Breast epithelium (tissue), 4 donors: ENCODE data around the gene WDSUB1. TPM values are rescaled to one million over a fixed set of nuclear protein-coding genes. Genes with fewer than 3 reads are reported as not detected.

ENCODE experiments used
- DNase-seq, 2 donors: peaks; one replicate each; pipeline ENCODE4 v3.0.0-alpha.2; 2019; ENCODE audit warnings: low spot score in 2 of 2
- H3K27ac ChIP-seq, 2 donors: fragments of 200-600 bp; sonication (generic) in 1 of 2; one replicate each; pipeline ENCODE4 v1.5.1; 2016 to 2019; ENCODE audit warnings: mild to moderate bottlenecking in 1 of 2
- H3K27me3 ChIP-seq, 2 donors: fragments of 200-600 bp; sonication (generic) in 1 of 2; one replicate each; pipeline versions ENCODE4 v1.5.1 to v1.6.0; 2017 to 2019; ENCODE audit warnings: control low read depth in 1 of 2, mild to moderate bottlenecking in 1 of 2
- H3K36me3 ChIP-seq: fragments of 200-600 bp; one replicate; pipeline ENCODE4 v1.5.1; 2019
- H3K4me1 ChIP-seq, 2 donors: fragments of 200-600 bp; sonication (generic); one replicate each; pipeline ENCODE4 v1.5.1; 2016 to 2019; ENCODE audit warnings: control low read depth in 1 of 2
- H3K4me3 ChIP-seq, 3 donors: fragments of 200-600 bp; sonication (generic); 1 replicate in 2 of 3; 2 replicates in 1 of 3; pipeline ENCODE4 v1.5.1; 2016 to 2019; ENCODE audit warnings: mild to moderate bottlenecking in 3 of 3, moderate library complexity in 2 of 3
- H3K9me3 ChIP-seq, 2 donors: fragments of 200-600 bp; sonication (generic) in 1 of 2; one replicate each; pipeline ENCODE4 v1.5.1; 2016 to 2019; ENCODE audit warnings: control low read depth in 1 of 2
- POLR2A ChIP-seq: fragments of 450-650 bp; IDR thresholded peaks from one replicate; pipeline ENCODE4 v1.6.1; 2016; ENCODE audit warnings: antibody characterized with exemption, mild to moderate bottlenecking, moderate library complexity
- POLR2AphosphoS5 ChIP-seq, 3 donors: sonication (generic); formaldehyde crosslinking; IDR thresholded peaks; one replicate each; pipeline ENCODE4 v1.6.1; 2017; ENCODE audit warnings: antibody characterized with exemption in 3 of 3
- intact Hi-C: fragments of 100-400 bp; cut with DNase I; formaldehyde crosslinking; loops from one replicate; pipeline ENCODE4 v1.15.1; 2023; ENCODE audit warnings: low total_unique reads
- total RNA-seq, 3 donors: library from RNA; depleted of rRNA; stranded (reverse); fragments of >200 nt; gene quantifications; one replicate each; pipeline ENCODE4 v1.1.0, GENCODE V29; 2016
- TF ChIP-seq, protein P1 (sequence below), 3 donors: fragments of 450-650 bp; IDR thresholded peaks; one replicate each; pipeline ENCODE4 v1.5.1; 2016 to 2017; ENCODE audit warnings: antibody characterized with exemption in 3 of 3, mild to moderate bottlenecking in 3 of 3, moderate library complexity in 3 of 3

WDSUB1 gene
- total RNA-seq, 3 donors from 2014 or later, result 8.2 to 14.3 (median 8.8) TPM

DNA sequence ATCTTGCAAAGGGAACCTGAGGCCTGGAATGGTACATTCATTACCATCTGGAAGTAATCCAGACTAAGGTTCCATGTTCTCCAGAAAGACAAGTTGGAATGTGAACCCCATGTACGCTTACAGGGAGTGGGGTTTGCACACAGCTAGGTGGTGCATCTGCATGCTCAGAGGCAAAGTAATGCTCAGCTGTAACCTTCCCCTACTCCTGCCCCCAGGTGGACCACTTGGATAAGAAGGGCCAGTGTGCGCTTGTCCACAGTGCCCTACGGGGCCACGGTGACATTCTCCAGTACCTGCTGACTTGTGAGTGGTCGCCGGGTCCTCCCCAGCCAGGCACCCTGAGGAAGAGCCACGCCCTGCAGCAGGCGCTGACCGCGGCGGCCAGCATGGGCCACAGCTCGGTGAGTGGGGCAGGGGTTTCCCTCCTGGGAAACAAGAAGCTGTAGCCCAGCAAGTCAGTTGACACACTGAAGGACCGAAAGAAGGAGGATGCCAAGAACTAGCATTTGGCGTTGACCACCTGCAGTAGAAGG is 90.0 kb downstream of the WDSUB1 start:
- intact Hi-C loops, result no loop called here
- H3K4me1 ChIP-seq, result no peaks in the 10 kb centered on the region
- H3K27me3 ChIP-seq, result no peaks in the 10 kb centered on the region
- no peak for DNase-seq
- H3K9me3 ChIP-seq, result no peaks in the 10 kb centered on the region
- H3K4me3 ChIP-seq, result no peak overlapping the region
- peaks cover 9% of the 10 kb centered on the region for H3K36me3 ChIP-seq
- no peak overlapping the region for H3K27ac ChIP-seq
- TF ChIP-seq POLR2AphosphoS5 (IDR thresholded peaks at IDR 0.05), result no peak
- TF ChIP-seq POLR2A, result no peak
- TF ChIP-seq, protein P1, sequence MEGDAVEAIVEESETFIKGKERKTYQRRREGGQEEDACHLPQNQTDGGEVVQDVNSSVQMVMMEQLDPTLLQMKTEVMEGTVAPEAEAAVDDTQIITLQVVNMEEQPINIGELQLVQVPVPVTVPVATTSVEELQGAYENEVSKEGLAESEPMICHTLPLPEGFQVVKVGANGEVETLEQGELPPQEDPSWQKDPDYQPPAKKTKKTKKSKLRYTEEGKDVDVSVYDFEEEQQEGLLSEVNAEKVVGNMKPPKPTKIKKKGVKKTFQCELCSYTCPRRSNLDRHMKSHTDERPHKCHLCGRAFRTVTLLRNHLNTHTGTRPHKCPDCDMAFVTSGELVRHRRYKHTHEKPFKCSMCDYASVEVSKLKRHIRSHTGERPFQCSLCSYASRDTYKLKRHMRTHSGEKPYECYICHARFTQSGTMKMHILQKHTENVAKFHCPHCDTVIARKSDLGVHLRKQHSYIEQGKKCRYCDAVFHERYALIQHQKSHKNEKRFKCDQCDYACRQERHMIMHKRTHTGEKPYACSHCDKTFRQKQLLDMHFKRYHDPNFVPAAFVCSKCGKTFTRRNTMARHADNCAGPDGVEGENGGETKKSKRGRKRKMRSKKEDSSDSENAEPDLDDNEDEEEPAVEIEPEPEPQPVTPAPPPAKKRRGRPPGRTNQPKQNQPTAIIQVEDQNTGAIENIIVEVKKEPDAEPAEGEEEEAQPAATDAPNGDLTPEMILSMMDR (IDR thresholded peaks at IDR 0.05), result no peak

DNA sequence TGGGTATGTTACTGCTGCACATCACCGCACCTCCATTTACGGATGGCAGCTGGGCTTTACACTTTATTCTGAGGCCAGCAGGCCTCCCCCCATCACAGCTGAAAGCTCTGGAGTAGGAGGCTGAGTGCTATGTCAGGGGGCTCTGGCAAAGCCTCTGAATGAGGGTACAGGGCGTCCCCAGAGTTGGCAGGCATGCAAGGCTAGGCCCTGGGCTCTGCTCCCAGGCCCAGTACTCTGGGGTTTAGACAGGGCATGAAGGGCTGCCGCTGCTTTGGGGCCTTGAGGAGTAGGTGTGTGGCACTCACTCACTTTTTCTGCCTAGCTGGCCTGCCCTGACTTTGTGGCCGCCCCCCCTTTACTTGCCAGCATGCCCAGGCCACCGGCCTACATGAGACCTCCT is 90.8 kb downstream of the WDSUB1 start:
- no peaks in the 10 kb centered on the region for H3K27me3 ChIP-seq
- H3K27ac ChIP-seq, result no peak overlapping the region
- H3K4me3 ChIP-seq, result no peak overlapping the region
- H3K36me3 ChIP-seq, result peaks cover 9% of the 10 kb centered on the region
- DNase-seq, result no peak
- no peak for TF ChIP-seq POLR2AphosphoS5 (IDR thresholded peaks at IDR 0.05)
- no peak for TF ChIP-seq POLR2A
- TF ChIP-seq, protein P1 (IDR thresholded peaks at IDR 0.05), result no peak
- intact Hi-C loops, result no loop called here
- no peaks in the 10 kb centered on the region for H3K4me1 ChIP-seq
- no peaks in the 10 kb centered on the region for H3K9me3 ChIP-seq

DNA sequence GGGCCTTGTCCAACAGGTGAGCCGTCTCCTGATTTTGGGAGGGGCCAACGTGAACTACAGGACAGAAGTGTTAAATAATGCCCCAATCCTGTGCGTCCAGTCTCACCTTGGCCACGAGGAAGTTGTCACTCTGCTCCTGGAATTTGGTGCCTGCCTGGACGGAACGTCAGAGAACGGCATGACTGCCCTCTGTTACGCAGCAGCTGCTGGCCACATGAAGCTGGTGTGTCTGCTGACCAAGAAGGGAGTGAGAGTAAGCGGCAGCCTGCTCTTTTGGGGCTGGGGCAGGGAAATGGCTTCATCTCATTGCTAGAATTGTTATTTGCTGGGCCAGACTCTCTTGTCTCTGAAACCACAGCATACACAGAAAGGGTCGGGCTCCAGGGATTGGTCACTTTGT is 92.3 kb downstream of the WDSUB1 start:
- no peaks in the 10 kb centered on the region for H3K27me3 ChIP-seq
- H3K4me3 ChIP-seq, result no peak overlapping the region
- intact Hi-C loops, result no loop called here
- no peak overlapping the region for H3K27ac ChIP-seq
- H3K4me1 ChIP-seq, result no peaks in the 10 kb centered on the region
- peaks cover 9% of the 10 kb centered on the region for H3K36me3 ChIP-seq
- H3K9me3 ChIP-seq, result no peaks in the 10 kb centered on the region
- no peak for DNase-seq
- TF ChIP-seq POLR2A (no peak), POLR2AphosphoS5 (IDR thresholded peaks at IDR 0.05) (no peak)

DNA sequence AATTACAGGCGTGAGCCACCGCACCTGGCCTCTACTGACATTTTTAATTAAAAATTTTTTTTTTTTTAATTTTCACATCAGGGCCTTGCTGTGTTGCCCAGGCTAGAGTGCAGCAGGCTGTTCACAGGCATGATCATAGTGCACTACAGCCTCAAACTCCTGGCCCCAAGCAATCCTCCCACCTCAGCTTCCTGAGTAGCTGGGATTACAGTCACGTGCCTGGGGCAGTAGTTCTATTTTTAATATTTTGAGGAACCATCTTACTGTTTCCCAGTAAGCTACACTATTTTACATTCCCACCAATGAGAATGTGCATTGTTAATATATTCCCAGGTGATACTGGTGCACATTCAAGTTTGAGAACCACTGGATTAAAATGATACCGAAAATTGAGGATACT is 92.7 kb downstream of the WDSUB1 start:
- intact Hi-C loops, result no loop called here
- Histone ChIP-seq H3K4me3 (no peak overlapping the region), H3K4me1 (no peaks in the 10 kb centered on the region), H3K36me3 (peaks cover 9% of the 10 kb centered on the region), H3K27ac (no peak overlapping the region), H3K27me3 (no peaks in the 10 kb centered on the region), H3K9me3 (no peaks in the 10 kb centered on the region)
- TF ChIP-seq, protein P1 (IDR thresholded peaks at IDR 0.05), result no peak
- no peak for DNase-seq

DNA sequence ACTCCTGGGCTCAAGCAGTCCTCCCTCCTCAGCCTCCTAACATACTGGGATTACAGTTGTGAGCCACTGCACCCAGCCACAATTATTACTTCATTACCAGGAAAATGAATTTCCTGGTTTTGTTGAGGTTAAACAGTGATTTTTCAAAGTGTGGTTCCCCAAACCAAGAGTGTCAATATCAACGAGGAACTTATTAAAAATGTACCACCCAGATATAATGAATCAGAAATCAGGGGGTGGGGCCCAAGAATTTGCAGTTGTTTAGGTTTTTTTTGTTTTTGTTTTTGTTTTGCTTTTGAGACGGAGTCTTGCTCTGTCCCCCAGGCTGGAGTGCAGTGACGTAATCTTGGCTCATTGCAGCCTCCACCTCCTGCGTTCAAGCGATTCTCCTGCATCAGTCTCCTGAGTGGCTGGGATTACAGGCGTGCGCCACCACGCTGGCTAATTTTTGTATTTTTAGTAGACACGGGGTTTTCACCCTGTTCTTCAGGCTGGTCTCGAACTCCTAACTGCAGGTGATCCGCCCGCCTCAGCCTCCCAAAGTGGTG is 94.1 kb downstream of the WDSUB1 start:
- no peak for DNase-seq
- no peak overlapping the region for H3K4me3 ChIP-seq
- peaks cover 9% of the 10 kb centered on the region for H3K36me3 ChIP-seq
- no peaks in the 10 kb centered on the region for H3K4me1 ChIP-seq
- H3K27me3 ChIP-seq, result no peaks in the 10 kb centered on the region
- intact Hi-C loops, result no loop called here
- TF ChIP-seq POLR2A, result no peak
- TF ChIP-seq POLR2AphosphoS5 (IDR thresholded peaks at IDR 0.05), result no peak
- TF ChIP-seq, protein P1 (IDR thresholded peaks at IDR 0.05), result no peak
- H3K9me3 ChIP-seq, result no peaks in the 10 kb centered on the region
- no peak overlapping the region for H3K27ac ChIP-seq

DNA sequence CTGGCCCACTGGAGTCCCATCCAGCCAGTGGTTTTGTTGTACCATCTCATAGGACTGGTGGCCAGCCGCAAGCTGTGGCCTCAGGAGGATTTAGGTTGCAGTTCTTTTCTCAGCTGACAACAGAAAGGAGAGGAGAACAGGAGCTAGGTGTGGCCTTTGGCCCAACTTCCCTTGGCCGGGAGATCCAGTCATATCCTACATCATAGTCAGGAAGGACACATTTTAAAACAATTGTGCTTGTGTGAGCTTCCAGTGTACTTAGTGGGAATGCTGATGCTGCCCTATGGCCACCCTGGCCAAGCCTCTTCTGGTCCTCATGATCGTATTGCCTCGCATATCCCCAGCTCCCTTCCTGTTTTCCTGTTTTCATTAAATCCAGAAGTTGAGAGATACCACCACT is 98.1 kb downstream of the WDSUB1 start:
- no peaks in the 10 kb centered on the region for H3K9me3 ChIP-seq
- H3K27ac ChIP-seq, result peak overlapping the region in 1 of 2 donors; percentile 80

More for the DNA sequence above, 98.1 kb downstream of the WDSUB1 start:
- no peak for DNase-seq
- Histone ChIP-seq H3K4me3 (no peak overlapping the region), H3K36me3 (no peaks in the 10 kb centered on the region), H3K4me1 (no peaks in the 10 kb centered on the region), H3K27me3 (no peaks in the 10 kb centered on the region)
- intact Hi-C loops, result no loop called here
- TF ChIP-seq POLR2A, result no peak
- TF ChIP-seq, protein P1 (IDR thresholded peaks at IDR 0.05), result no peak
- no peak for TF ChIP-seq POLR2AphosphoS5 (IDR thresholded peaks at IDR 0.05)
